Measurements from ENCODE around the gene MRPL47.
A peak's percentile ranks its signal among the peaks of the same experiment; 100 is the strongest.
"Not testable (repeated sequence)": the region's sequence is repeated elsewhere in the genome, so short reads cannot be mapped to it uniquely, and the experiment has no call there.

Gene MRPL47

DNA sequence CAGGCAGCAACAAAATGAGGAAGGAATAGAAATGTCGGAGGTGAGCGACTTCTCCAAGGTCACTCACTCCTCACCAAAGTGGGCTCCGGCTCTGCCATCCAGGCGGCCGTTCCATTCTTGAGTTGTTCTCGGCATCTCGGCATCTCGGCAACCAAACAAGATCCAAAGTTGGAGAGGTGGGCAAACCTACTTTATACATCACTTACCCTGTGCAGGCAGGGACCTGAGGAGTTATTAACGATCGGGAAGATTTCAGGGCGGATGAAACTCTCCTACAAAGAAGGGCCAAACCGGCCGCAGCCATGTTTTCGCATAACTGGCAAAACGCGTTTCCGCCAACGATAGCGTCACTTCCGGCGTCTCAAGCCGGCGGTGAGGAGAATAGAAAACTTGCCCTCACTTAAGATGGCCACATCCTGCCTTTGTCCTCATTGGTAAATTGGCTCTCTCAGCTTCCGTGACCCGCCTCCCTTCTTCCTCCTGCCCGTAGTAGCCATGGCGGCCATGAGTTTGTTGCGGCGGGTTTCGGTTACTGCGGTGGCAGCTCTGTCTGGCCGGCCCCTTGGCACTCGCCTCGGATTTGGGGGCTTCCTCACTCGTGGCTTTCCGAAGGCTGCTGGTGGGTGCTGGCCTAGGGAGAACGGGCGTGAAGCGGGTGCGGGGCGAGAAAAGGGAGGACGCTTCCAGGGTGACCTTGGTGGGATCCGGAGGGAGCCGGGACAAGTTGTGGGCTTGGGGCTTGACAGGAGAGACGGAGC lies at the start of gene MRPL47, which contains the start of gene NDUFB5:
Gene MRPL47, minus strand, starts transcription at position 318 of the 758 bp plus-strand sequence. Its CDS starts 14 bp downstream, at position 304.
Gene NDUFB5, plus strand, starts transcription at position 474 of the 758 bp plus-strand sequence. Its CDS starts 22 bp downstream, at position 496.
- FAIRE-seq, result peak; percentile 97

DNA sequence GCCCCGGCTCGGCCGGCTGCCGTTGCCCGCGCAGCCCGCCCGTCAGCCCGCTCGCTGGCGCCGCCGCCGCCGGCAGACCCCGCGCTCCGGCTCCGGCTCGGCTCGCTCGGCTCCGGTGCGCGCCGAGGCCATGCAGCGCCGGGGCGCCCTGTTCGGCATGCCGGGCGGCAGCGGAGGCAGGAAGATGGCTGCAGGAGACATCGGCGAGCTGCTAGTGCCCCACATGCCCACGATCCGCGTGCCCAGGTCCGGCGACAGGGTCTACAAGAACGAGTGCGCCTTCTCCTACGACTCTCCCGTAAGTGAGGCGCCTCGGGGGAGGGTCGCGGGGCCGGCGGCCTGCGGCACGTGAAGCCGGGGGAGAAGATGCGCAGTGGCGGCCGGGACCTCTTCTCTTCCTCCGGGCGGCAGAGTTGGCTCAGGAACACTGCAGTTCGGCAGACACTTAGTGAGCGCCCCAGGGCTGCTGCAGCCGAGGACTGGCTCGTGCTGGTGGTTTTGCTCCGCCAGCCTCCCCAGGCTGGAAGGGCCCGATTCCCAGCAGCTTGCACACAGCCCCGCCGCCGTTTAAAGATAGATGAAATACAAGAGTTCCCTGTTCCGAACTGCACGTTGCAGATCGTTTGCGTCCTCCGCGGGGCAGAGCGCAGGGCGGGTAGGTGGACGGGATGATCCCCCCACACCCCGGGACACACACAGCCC lies 48.8 kb upstream of the MRPL47 start:
- FAIRE-seq, result no peak

DNA sequence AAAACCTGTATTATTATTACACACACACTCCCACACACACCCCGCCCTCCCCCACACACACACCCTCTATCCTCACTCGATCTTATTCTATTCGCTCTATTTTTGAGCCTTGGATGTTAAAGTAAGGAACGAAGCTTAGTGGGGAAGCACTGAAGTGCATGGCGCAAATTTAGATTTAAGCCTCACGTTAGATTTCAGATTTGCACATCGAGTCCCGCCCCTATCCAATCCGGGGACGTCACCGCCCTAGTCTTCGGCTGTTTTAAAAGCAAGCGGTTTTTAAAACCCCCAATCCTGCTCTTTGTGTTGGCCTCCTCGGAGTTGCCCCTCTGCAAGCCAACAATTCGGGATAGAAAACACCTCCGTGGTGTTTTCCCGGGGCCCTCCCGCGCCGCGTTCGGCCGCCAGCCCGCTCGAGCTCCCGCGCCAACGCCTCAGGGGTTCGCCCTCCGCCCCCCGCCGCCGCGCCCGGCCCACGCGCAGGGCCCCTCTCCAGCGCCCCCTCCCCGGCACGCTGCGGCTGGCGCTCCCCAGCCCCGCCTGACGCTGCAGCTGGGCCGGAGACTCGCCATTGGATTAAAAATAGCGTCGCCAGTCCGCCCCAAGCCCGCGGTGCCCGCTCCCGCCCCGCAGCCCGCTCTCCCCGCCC lies 48.1 kb upstream of the MRPL47 start, which contains the start of gene USP13:
Gene USP13, plus strand, starts transcription at position 594 of the 649 bp plus-strand sequence. CDS start 186 bp downstream, outside the sequence.
- FAIRE-seq, result peak; percentile 84

DNA sequence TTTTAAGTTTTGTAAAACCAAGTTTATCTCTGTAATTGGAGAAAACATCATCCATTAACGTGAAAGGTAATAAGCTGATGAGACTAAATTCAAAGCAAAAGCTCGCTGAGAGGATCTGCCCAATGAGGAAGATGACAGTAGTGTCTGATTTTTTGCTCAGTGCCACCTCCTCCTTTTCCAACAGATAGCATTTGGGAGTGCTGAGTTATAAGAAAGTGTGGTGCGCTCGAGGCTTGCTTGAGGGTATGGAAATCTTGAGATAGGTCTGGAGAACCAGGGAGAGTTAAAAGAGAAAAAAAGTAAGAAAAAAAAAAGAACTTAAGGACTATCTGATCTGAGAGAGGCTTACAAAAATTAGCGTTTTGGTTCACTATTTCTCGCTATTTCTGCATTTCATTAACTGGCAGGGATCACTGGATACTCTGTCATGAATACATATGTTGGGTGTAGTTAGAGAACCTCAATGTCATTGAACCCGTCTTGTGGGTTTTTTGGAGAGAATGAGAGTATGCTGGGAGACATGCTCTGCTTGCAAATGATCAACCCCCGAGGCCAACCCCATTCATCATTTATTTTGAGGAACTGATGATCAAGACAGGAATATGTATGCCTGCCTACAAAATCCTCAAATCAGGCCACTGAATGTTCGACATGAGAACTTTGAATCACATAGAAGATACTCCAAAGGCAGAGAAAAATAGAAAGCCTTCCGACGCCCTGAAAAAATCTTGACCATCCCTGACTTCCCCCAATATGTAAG lies 47.4 kb upstream of the MRPL47 start:
- FAIRE-seq, result no peak

DNA sequence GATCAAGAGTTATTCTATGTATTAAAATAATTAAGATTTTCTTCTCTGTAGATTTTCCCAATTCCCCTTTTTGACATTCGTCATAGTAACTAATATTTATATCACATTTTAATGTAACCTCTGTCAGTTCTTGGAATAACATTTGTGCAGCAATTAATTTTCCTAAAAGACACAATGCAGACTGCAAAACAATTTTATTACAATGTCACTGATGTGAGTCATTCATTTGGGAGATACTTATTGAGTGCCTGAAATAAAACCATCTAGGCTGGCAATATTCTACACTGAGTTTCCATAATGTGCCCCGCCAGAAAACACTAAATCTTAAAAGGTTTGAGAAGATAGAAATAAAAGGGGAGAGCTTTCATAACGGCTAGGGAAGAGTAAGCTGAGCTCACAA lies 41.7 kb upstream of the MRPL47 start:
- FAIRE-seq, result no peak

DNA sequence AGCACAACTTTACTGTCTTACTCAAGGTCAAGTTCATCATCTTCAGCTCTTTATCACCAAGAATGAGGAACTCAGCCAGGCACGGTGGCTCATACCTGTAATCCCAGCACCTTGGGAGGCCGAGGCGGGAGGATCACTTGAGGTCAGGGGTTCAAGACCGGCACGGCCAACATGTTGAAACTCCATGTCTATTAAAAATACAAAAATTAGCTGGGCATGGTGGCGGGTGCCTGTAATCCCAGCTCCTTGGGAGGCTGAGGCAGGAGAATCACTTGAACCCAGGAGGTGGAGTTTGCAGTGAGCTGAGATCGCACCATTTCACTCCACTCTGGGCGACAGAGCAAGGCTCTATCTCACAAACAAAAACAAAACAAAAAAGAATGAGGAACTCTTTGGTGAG lies 39.4 kb upstream of the MRPL47 start:
- not testable (repeated sequence) for FAIRE-seq

DNA sequence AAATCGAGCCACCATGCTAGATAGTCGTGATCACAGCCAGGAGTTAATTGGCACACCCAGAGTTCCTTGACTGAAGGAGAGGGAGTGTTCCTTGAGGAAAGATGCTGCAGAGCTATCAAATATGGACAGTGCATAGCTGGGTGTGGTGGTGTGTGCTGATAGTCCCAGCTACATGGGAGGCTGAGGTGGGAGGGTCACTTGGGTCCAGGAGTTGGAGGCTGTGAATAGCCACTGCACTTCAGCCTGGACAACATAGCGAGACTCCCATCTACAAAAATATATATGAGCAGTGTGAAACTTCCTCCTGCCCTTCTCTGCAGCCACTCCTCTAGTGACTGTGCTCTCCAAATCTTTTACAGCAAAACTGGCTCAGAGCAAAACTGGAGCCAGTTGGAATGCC lies 38.4 kb upstream of the MRPL47 start:
- FAIRE-seq, result no peak

DNA sequence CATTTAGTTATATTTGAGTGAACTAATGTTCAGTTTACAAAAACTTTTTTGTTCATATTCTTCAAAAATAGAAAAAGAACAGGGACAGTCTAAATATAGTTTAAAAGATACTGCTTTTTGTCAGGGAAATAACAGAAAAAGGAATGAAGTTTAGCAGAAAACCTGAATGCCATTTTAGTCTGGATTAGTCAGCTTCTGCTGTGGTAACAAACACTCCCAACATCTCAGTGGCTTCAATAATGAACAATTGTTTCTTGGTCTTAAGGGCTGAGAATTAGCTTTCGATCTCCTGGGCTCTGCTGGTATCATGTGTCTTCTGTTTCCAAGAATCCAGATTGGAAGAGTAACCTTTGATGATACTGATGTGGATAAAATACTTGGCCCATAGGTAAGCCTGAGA lies 36.0 kb upstream of the MRPL47 start:
- no peak for FAIRE-seq

DNA sequence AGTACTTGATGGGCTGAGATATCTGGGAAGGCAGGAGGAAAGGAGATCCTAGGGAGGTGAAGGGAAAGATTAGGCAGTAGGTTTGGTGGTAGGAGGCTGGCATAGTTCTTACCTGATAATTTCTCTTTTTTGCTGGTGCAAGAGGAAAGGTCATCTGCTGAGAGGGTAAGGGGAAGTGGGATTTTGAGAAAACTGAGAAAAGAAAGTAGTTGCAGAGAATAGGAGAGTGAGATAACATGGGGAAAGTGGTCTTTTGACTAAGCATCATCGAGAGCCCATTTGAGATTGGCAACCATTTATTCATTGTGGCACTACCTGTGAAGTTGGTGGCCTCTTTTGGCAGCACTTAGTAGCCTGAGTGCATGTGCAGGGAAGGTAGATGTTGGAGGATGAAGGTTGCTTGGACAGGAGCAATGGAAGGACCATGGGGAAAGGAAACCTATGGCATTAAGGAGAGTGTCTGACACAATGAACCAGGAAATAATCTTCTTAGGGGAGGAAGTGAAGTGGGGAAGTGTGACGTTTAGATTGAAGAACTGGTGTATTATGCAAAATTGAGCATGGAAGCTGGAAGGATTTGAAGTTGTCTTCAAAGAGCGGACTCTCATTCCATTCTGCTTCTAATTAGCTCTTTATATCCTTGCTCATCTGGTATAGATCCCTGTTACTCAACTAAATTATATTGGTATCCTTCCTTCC lies 26.5 kb upstream of the MRPL47 start:
- no peak for FAIRE-seq

DNA sequence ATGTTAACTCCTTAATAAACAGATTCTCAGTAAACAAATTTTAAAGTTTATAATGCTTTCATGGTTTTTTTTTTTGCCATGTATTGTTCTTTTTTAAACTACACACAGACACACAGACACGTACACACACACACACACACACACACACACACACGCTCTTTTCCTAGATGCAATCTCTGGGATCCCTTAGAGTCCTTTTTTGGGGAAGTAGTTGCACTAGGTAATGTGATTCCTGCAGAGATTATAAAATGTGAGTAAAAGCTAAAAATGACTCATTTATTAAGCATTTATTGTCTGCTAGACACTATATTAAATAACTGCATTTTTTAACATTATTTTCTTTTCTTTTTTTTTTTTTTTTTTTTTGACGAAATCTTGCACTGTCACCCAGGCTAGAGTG lies 20.0 kb upstream of the MRPL47 start:
- FAIRE-seq, result no peak

DNA sequence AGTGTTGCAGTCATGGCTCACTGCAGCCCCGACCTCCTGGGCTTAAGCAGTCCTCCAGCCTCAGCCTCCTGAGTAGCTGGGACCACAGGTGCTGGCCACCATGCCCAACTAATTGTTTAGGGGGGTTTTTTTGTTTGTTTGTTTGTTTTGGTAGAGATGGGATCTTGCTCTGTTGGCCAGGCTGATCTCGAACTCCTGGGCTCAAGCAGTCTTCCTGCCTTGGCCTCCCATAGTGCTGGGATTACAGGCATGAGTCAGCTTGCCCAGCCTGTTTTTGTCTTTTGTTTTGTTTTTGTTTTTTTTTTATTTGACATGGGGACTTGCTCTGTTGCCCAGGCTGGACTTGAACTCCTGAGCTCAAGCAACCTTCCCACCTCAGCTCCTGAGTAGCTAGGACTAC lies 17.6 kb upstream of the MRPL47 start:
- FAIRE-seq, result no peak

DNA sequence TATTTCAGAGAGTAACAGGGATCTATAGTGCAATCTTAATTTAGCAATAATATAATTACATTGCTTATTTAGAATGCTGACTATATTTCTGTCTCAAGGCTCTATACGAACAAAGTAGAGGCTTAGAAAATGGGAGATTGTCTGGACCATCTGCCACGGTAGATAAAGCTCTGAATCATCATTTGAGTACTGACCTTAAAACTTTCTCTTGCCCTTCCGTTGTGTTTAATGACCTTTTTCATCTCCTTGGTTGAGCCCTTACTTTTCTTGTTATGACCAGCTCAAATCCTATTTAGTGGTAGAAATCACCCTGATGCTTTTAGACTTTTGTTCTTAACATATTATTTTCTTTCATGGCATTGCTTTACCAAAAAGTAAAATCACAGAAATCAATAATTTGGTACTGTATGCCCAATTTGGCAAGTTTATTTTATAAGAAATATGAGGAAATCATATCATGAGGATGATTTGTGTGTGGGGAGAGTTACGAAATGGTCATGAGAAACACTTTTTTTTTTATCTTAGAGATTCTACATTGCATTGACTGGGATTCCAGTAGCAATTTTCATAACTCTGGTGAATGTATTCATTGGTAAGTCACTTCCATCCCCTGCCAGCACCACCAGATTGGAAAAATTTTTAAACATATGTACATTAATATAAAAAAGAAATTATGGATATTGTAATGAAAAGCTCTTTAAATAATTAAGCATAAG lies 11.2 kb upstream of the MRPL47 start:
- peak; percentile 19 for FAIRE-seq

DNA sequence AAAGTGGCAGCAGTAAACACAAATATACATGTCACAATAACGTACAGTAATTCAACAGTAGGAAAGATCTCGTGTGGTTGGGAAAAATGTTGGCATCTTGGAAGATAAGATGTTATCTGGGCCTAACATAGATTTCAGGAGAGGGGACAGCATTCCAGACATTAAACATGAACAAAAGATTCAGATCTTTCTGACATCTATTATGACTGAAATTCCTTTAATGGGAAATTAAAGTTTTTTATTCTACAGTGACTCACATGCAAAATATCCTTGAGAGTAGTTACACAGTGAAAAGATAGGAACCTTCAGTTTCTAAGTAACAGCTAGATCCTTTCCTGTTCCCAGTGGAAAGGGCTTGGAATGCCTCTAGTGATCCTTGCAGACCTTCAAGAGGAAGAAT lies 9.4 kb upstream of the MRPL47 start:
- FAIRE-seq, result no peak

DNA sequence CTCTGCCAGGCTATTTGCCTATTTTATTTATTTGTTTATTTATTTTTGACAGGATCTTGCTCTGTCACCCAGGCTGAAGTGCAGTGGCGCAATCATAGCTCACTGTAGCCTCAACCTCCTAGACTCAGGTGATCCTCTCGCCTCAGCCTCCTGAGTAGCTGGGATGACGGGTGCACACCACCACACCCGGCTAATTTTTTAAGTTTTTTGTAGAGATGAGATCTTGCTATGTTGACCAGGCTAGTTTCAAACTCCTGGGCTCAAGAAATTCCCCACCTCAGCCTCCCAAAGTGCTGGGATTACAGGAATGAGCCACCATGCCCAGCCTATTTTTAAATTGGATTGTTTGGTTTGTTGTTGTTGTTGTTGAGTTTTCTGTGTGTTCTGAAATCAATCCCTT lies 5.6 kb upstream of the MRPL47 start:
- FAIRE-seq, result no peak

DNA sequence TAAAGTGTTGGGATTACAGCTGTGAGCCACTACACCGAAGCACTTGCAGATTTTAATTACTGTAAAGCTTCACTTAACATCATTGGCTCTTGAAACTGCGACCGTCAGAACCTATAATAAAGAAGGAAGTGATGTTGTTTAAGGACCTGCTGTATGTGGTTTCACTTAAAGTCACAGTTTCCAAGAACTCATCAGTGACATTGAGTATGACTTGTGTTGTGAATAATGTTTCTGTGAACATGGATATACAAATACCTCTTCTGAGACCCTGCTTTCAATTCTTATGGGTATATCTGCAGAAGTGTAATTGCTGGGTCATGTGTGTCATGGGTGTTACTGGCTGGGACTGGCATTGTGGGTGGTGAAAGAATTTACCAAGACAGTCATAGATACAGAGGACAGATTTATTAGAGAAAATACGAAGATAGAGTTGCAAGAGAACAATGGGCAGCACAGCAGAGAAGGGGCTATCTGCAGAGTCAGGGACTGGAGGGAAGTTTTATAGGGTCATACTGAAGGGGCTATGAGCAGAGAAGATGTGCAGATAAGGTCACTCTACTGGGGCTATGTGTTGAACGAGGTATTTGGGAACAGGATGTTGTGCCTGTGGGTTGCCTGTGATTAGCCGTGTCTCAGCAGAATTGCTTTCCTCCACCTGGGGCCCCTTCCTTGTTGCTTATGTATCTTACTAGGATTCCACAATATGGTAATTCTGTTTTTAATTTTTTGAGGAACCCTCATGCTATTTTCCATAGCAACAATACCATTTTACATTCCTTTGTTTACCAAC lies 4.7 kb upstream of the MRPL47 start:
- FAIRE-seq, result no peak

DNA sequence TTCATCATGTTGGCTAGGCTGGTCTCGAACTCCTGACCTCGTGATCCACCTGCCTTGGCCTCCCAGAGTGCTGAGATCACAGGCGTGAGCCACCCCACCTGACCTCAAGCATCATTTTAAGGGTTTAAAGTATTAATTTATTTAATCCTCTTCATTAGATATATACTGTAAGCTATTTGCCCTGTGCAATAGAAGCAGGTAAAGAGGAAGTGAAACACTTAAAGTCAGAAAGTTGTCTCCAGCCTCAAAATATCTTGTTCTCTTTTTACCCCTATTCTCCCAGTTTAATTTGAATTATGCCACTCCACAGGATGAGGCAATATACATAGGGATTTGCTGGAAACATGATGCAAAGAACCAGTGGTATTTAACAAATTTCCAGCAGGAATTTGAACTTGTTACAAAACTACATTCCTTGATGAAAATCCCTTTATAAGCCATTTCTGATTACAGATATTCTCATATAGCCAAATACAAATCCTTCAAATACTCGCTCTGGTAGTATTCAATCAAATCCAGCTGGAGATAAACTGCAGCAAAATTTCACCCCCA lies 2.2 kb upstream of the MRPL47 start:
- no peak for FAIRE-seq

DNA sequence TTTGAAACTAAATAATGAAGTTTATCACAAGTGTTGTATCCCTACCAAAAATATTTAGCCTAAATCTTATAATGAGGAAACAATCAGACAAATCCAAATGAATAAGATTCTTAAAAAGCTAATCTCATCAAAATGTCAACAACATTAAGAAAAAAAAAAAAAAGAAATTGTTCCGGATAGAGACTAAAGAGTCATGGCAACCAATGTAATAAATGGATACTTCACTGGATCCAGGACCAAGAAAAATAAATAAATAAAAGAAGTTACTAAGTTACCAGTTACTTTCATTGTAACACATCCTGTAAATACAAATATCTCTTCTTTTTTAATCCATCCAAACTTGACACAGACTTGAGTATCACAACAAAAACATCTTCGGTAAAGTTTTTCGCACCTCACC lies 607 bp downstream of the MRPL47 start:
- FAIRE-seq, result peak; percentile 40

DNA sequence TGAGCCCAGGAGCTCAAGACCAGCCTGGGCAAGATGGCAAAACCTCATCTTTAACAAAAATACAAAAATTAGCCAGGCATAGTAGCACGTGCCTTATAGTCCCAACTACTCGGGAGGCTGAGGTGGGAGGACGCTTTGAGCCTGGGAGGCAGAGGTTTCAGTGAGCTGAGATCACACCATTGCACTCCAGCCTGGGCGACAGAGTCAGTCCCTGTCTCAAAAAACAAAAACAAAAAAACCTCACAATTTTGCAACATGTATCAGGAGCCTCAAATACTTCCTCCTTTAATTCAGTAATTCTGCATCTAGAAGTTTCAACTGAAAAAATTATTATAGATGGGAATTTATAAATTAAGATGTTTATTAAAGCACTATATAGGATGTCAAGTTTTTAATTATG lies 1.1 kb downstream of the MRPL47 start:
- no peak for FAIRE-seq

DNA sequence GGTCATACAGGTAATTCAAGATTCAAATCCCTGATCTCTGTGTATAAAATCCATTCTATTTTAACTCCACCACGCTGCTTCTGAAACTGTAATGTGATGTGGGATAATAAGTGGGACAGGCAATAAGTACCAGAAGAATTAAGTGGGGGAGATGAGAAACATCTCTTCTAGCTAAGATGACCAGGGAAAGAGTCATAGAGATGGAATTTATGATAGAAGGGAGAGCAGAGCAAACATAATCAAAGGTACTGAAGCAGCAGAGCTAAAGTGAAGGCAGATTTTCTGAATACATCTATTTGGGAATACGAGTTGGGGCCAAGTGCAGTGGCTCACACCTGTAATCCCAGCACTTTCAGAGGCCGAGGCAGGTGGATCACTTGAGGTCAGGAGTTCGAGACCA lies 4.9 kb downstream of the MRPL47 start:
- FAIRE-seq, result no peak

DNA sequence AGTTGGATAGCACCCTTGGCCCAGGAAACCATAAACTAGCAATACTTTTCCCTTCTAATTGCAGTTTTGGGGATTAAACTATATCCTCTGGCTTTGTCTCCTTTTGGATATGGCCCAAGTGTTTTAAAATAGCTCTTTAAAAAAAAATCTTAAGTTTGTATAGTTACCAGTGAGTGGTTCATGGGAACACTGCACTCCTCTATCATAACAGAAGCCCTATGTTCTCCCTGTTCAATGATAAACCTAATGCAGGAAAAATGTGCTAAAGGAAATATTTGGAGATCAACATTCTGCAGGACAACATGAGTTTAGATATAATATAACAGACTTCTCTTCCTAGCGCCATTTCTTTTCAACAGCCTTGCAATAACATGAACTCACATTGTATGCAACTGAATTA lies 13.1 kb downstream of the MRPL47 start:
- FAIRE-seq, result no peak

Measured in G401.6 (cell line).